PC-9 (cell line): ENCODE results near the gene GABARAPL2. TPM values are rescaled to one million over a fixed set of nuclear protein-coding genes. Genes with fewer than 3 reads are reported as not detected.
A peak's percentile ranks its signal among the peaks of the same experiment; 100 is the strongest.

ENCODE experiments used
- BruUV-seq: library from RNA; stranded (reverse); fragments of 400-500 nt; replicated peaks from 2 replicates; lab custom pipeline; 2021; lab: Mats Ljungman, UMichigan
- CTCF ChIA-PET: fragments of 300-600 bp; sonication (Branson Sonifier 250); formaldehyde crosslinking; loops from one replicate; lab custom pipeline; 2022; ENCODE audit warnings: antibody characterized with exemption; lab: Charles Lee
- POLR2A ChIA-PET: fragments of 300-600 bp; sonication (Branson Sonifier 250); formaldehyde crosslinking; loops from one replicate; lab custom pipeline; 2022; ENCODE audit warnings: antibody characterized with exemption; ENCODE audit not compliant: unreplicated experiment; lab: Charles Lee
- DNase-seq, 2 experiments: peaks; one replicate each; pipeline versions ENCODE4 v3.0.0 to v3.0.0-alpha.2; 2015 to 2022; ENCODE audit warnings: mixed read lengths in 1 of 2
- H2AFZ ChIP-seq: fragments of 200-600 bp; sonication (generic); 2 replicates; pipeline ENCODE4 v1.8.1; 2017; ENCODE audit warnings: antibody characterized with exemption
- H3F3A ChIP-seq: fragments of 200-600 bp; sonication (generic); 2 replicates; pipeline ENCODE4 v1.8.1; 2017; ENCODE audit warnings: antibody characterized with exemption, mild to moderate bottlenecking, low read depth; ENCODE audit not compliant: insufficient read depth
- H3K27ac ChIP-seq: fragments of 200-600 bp; sonication (generic); 2 replicates; pipeline ENCODE4 v1.6.1; 2016; ENCODE audit warnings: mixed run types
- H3K27me3 ChIP-seq: fragments of 200-600 bp; sonication (generic); 2 replicates; pipeline ENCODE4 v1.6.1; 2016; ENCODE audit warnings: low read depth, mixed run types; ENCODE audit not compliant: insufficient read depth
- H3K36me3 ChIP-seq: fragments of 200-600 bp; sonication (generic); 2 replicates; pipeline ENCODE4 v1.6.1; 2016; ENCODE audit warnings: low read depth, mixed run types
- H3K4me1 ChIP-seq: fragments of 200-600 bp; sonication (generic); replicated peaks from 2 replicates; pipeline ENCODE4 v1.6.1; 2016; ENCODE audit warnings: mixed run types; ENCODE audit not compliant: insufficient read depth
- H3K4me2 ChIP-seq: fragments of 200-600 bp; sonication (generic); 2 replicates; pipeline ENCODE4 v1.6.1; 2017; ENCODE audit warnings: mixed run types
- H3K4me3 ChIP-seq: fragments of 200-600 bp; sonication (generic); 2 replicates; pipeline ENCODE4 v1.6.1; 2016; ENCODE audit warnings: mixed run types
- H3K79me2 ChIP-seq: fragments of 200-600 bp; sonication (generic); 2 replicates; pipeline ENCODE4 v1.6.1; 2017; ENCODE audit warnings: low read depth, mixed run types
- H3K9me2 ChIP-seq: fragments of 200-600 bp; sonication (generic); 2 replicates; pipeline ENCODE4 v1.8.1; 2017; ENCODE audit warnings: mild to moderate bottlenecking; ENCODE audit not compliant: insufficient read depth
- H3K9me3 ChIP-seq: fragments of 200-600 bp; sonication (generic); 2 replicates; pipeline ENCODE4 v1.8.1; 2016; ENCODE audit warnings: low read depth; ENCODE audit not compliant: insufficient read depth
- H4K20me1 ChIP-seq: fragments of 200-600 bp; sonication (generic); 2 replicates; pipeline ENCODE4 v1.8.1; 2017; ENCODE audit not compliant: insufficient read depth
- EZH2 ChIP-seq: fragments of 200-600 bp; sonication (generic); IDR thresholded peaks from 2 replicates; pipeline ENCODE4 v1.8.0; 2017; ENCODE audit warnings: antibody characterized with exemption, low read depth
- intact Hi-C: fragments of 100-400 bp; cut with micrococcal nuclease; formaldehyde crosslinking; loops from one replicate; pipeline ENCODE4 v1.10.0; 2022; ENCODE audit not compliant: unreplicated experiment
- total RNA-seq: library from RNA; stranded (reverse); gene quantifications from 2 replicates; pipeline ENCODE4 v1.2.3, GENCODE V29; 2021
- TF ChIP-seq, protein P1 (sequence below): fragments of 200-600 bp; sonication (generic); conservative IDR thresholded peaks from 2 replicates; pipeline ENCODE4 v1.6.1; 2017; ENCODE audit warnings: mixed run types, antibody characterized with exemption, mild to moderate bottlenecking, moderate library complexity

GABARAPL2 gene
- total RNA-seq, 1 experiment from 2014 or later: 103 TPM

DNA sequence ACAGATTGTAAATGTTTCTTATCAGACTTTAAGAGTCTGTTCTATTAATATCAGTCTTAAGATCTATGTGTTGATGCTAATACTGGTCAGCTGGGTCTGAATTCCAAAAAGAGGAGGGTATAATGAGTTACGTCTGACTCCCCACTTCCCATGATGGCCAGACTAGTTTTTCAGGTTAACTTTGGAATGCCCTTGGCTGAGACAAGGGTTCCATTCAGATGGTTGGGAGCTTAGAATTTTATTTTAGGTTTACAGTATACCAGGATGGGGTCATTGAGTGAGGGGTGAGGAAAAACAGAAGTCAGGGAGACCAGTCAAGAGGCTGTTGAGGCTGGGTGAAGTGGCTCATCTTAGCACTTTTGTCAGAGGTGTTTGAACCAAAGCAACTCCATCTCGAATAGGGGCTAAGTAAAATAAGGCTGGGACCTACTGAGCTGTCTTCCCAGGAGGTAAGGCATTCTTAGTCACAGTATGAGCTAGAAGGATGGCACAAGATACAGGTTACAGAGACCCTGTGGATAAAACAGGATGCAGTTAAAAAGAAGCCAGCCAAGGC, 7.3 kb upstream of the GABARAPL2 start:
- no peaks in the 10 kb centered on the region for H3K27me3 ChIP-seq
- no peak for TF ChIP-seq EZH2
- TF ChIP-seq, protein P1, sequence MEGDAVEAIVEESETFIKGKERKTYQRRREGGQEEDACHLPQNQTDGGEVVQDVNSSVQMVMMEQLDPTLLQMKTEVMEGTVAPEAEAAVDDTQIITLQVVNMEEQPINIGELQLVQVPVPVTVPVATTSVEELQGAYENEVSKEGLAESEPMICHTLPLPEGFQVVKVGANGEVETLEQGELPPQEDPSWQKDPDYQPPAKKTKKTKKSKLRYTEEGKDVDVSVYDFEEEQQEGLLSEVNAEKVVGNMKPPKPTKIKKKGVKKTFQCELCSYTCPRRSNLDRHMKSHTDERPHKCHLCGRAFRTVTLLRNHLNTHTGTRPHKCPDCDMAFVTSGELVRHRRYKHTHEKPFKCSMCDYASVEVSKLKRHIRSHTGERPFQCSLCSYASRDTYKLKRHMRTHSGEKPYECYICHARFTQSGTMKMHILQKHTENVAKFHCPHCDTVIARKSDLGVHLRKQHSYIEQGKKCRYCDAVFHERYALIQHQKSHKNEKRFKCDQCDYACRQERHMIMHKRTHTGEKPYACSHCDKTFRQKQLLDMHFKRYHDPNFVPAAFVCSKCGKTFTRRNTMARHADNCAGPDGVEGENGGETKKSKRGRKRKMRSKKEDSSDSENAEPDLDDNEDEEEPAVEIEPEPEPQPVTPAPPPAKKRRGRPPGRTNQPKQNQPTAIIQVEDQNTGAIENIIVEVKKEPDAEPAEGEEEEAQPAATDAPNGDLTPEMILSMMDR: no peak
- peak in 1 of 2 experiments; percentile 8 for DNase-seq
- peaks cover 5% of the 10 kb centered on the region for H3F3A ChIP-seq
- no peak overlapping the region for H3K4me3 ChIP-seq
- peak overlapping the region; percentile 25 for H3K4me2 ChIP-seq
- H2AFZ ChIP-seq: no peak overlapping the region
- peaks cover 8% of the 10 kb centered on the region; the same call in 1 of the 2 replicates for H3K79me2 ChIP-seq
- BruUV-seq: no TSS peak
- no peaks in the 10 kb centered on the region; the same call in 1 of the 2 replicates for H4K20me1 ChIP-seq
- H3K27ac ChIP-seq: no peak overlapping the region
- H3K36me3 ChIP-seq: no peaks in the 10 kb centered on the region
- H3K9me3 ChIP-seq: no peaks in the 10 kb centered on the region
- POLR2A ChIA-PET: interaction anchor here (0.5 to 0.6 kb wide), 3 partner anchors 125 to 1644 kb away, joined by 3 to 8 read pairs (median 5); partner anchors contain the start of gene CFDP1
- CTCF ChIA-PET: no interaction called here
- no peaks in the 10 kb centered on the region for H3K9me2 ChIP-seq
- peaks cover 31% of the 10 kb centered on the region for H3K4me1 ChIP-seq
- intact Hi-C loops: no loop called here

- CTCF ChIA-PET: no interaction called here
- POLR2A ChIA-PET: interaction anchor here (0.6 kb wide), 2 partner anchors 126 to 1643 kb away, joined by 5 to 8 read pairs; partner anchors contain the start of gene CFDP1
- BruUV-seq: no TSS peak
Measured at GRCh38 chr16:75559564-75560372, 6.4 kb upstream of the GABARAPL2 start.

DNA sequence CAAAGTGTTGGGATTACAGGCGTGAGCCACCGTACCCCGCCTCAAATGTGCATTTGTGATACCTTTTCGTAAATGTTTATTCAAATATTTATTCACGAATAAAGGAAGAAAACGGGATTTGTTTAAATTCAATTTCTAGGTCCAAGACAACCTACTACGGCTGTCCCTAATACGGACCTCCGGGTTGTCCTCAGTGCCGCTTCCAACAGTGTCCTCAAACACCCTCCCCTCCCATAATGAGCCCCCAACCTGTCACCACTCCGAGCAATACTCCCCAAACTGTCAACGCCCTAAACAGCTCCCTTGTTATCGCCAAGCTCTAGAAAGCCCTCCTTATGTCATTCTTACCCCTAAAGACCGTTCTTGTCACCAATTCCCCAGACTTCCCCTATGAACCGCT, 539 bp upstream of the GABARAPL2 start:
- Histone ChIP-seq H2AFZ (peak overlapping the region; percentile 90), H3K79me2 (peaks cover 25% of the 10 kb centered on the region), H3K4me2 (peak overlapping the region; percentile 99), H3K27ac (no peak overlapping the region), H3K9me3 (no peaks in the 10 kb centered on the region), H3K27me3 (no peaks in the 10 kb centered on the region), H3K36me3 (peaks cover 28% of the 10 kb centered on the region), H3K9me2 (no peaks in the 10 kb centered on the region), H4K20me1 (peaks cover 9% of the 10 kb centered on the region; the same call in 1 of the 2 replicates), H3K4me3 (peak overlapping the region; percentile 94), H3K4me1 (peaks cover 17% of the 10 kb centered on the region; the same call in 1 of the 2 replicates), H3F3A (peaks cover 13% of the 10 kb centered on the region; the same call in 1 of the 2 replicates)
- POLR2A ChIA-PET: no interaction called here
- DNase-seq: no peak
- TF ChIP-seq EZH2: no peak
- TF ChIP-seq, protein P1: no peak
- intact Hi-C loops: loop anchor here (1.0 to 2.0 kb wide), 4 partner anchors 9 to 94 kb away; partner anchors contain the start of genes ADAT1 and TMEM231
- CTCF ChIA-PET: interaction anchor here (0.9 to 2.5 kb wide), 2 partner anchors 49 to 74 kb away, joined by 3 to 12 read pairs; no protein-coding TSS in a partner anchor
- no TSS peak for BruUV-seq

More at GRCh38 chr16:75559564-75560372, 6.4 kb upstream of the GABARAPL2 start:
- TF ChIP-seq, protein P1: no peak
- TF ChIP-seq EZH2: no peak
- Histone ChIP-seq H2AFZ (no peak overlapping the region), H3K27ac (no peak overlapping the region), H3K4me1 (peaks cover 30% of the 10 kb centered on the region), H3K27me3 (no peaks in the 10 kb centered on the region), H3K4me3 (no peak overlapping the region), H3K9me2 (no peaks in the 10 kb centered on the region), H3F3A (peaks cover 8% of the 10 kb centered on the region), H3K79me2 (peaks cover 2% of the 10 kb centered on the region; the same call in 1 of the 2 replicates), H3K36me3 (no peaks in the 10 kb centered on the region), H3K9me3 (no peaks in the 10 kb centered on the region), H4K20me1 (no peaks in the 10 kb centered on the region), H3K4me2 (peak overlapping the region; percentile 20)
- intact Hi-C loops: no loop called here
- peak in 1 of 2 experiments; percentile 32 for DNase-seq
